ENCODE measurements around the gene GPAT2.
"Not testable (repeated sequence)": the region's sequence is repeated elsewhere in the genome, so short reads cannot be mapped to it uniquely, and the experiment has no call there.

DNA sequence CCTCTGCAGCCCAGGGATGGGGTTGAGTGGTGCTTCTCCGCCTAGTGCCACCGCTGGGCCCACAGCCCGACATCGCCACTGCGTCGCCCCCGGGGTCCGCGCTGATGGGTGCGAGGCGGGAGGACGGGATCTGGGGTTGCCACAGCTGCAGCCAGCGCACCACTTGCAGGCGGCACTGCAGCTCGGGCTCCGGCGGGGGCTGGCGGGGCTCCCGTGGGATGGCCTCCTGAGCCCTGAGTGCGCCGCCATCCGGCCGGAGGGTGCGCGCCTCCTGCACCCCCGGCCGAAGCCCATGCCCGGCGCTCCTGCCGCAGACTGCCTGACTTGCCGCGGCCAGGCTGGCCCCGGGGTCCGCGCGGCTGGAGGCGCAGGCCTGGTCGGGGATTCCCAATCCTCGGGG lies 42.6 kb downstream of the GPAT2 start:
- TF ChIP-seq SP2 (IDR thresholded peaks at IDR 0.05; ENCODE audit: low read length); RNF2 (IDR thresholded peaks at IDR 0.05; ENCODE audit: borderline replicate concordance, low read depth, low read length, missing control alignments, poor library complexity, severe bottlenecking); GABPA (IDR thresholded peaks at IDR 0.05; ENCODE audit: borderline replicate concordance, insufficient read depth, low read length); EP300 (IDR thresholded peaks at IDR 0.05; ENCODE audit: borderline replicate concordance in 1 of 2, low read depth in 2 of 2, low read length in 2 of 2); JUND (IDR thresholded peaks at IDR 0.05; ENCODE audit: low read length); PHF8 (conservative IDR thresholded peaks at IDR 0.05; ENCODE audit: low read depth, low read length); POLR2A (IDR thresholded peaks at IDR 0.05; ENCODE audit: control extremely low read depth in 1 of 2, low read depth in 2 of 2, low read length in 2 of 2); EZH2 (IDR thresholded peaks at IDR 0.05; ENCODE audit: low read depth, low read length, severe bottlenecking); CHD2 (IDR thresholded peaks at IDR 0.05; ENCODE audit: low read length); ZNF274 (IDR thresholded peaks at IDR 0.05; ENCODE audit: borderline replicate concordance, extremely low read depth, low read length): not testable (repeated sequence)
- TF ChIP-seq, protein P1, sequence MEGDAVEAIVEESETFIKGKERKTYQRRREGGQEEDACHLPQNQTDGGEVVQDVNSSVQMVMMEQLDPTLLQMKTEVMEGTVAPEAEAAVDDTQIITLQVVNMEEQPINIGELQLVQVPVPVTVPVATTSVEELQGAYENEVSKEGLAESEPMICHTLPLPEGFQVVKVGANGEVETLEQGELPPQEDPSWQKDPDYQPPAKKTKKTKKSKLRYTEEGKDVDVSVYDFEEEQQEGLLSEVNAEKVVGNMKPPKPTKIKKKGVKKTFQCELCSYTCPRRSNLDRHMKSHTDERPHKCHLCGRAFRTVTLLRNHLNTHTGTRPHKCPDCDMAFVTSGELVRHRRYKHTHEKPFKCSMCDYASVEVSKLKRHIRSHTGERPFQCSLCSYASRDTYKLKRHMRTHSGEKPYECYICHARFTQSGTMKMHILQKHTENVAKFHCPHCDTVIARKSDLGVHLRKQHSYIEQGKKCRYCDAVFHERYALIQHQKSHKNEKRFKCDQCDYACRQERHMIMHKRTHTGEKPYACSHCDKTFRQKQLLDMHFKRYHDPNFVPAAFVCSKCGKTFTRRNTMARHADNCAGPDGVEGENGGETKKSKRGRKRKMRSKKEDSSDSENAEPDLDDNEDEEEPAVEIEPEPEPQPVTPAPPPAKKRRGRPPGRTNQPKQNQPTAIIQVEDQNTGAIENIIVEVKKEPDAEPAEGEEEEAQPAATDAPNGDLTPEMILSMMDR (IDR thresholded peaks at IDR 0.05; ENCODE audit: control extremely low read depth in 1 of 3, insufficient read depth in 1 of 3, low read depth in 1 of 3, low read length in 3 of 3) = not testable (repeated sequence)
- TF ChIP-seq, protein P2, sequence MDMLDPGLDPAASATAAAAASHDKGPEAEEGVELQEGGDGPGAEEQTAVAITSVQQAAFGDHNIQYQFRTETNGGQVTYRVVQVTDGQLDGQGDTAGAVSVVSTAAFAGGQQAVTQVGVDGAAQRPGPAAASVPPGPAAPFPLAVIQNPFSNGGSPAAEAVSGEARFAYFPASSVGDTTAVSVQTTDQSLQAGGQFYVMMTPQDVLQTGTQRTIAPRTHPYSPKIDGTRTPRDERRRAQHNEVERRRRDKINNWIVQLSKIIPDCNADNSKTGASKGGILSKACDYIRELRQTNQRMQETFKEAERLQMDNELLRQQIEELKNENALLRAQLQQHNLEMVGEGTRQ (IDR thresholded peaks at IDR 0.05; ENCODE audit: low read length) = not testable (repeated sequence)
